Left lobe of liver (tissue), 2 donors: ENCODE results near the gene ETDC. TPM values are rescaled to one million over a fixed set of nuclear protein-coding genes. Genes with fewer than 3 reads are reported as not detected.
A peak's percentile ranks its signal among the peaks of the same experiment; 100 is the strongest.
"Not testable (repeated sequence)": the region's sequence is repeated elsewhere in the genome, so short reads cannot be mapped to it uniquely, and the experiment has no call there.

Experiments
- ATAC-seq: fragments of 200-7000 bp; cut with Tn5 transposase; one replicate; pipeline ENCODE4 v1.9.1; 2020; ENCODE audit warnings: mild to moderate bottlenecking, moderate library complexity
- DNase-seq: peaks from one replicate; pipeline ENCODE4 v3.0.0-alpha.2; 2020; ENCODE audit warnings: low spot score
- total RNA-seq: library from RNA; stranded (reverse); gene quantifications from one replicate; pipeline ENCODE4 v1.2.1, GENCODE V29; 2021
- donor health status: DM: no; HTN: no; CAD: no; lungs with moderate emphysema.
- donor health status: DM: no; HTN: yes; CAD: no.

The ETDC gene
- total RNA-seq, result not detected

DNA sequence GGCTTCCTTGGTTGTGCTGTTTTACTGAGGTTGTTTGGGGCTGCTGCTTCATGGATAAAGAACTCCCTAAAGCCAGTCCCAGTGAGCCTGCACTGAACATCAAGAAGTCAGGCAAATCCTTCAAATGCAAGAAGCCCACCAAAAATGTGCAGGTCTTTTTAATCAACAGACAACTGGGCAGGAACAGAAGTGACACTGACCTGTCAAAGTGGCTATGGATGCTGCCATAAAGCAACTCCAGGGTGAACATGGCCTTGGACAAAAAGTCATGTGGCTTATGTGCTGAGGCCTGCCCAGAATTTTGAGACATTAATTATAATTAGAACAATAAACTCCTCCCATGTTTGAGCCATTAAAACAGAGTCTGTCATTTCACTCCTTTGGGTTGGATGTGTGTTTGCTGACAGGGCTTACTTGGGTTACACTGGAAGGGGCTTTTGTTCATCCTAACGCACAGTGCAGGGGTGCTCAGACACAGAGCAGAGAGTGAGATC lies at the start of gene ETDC:
Gene ETDC (plus strand): TSS at position 51 of the 494 bp plus-strand sequence. CDS start 0 bp downstream, at position 51.
- DNase-seq, result no peak
- no peak for ATAC-seq

GRCh38 chrX:135260976-135261375 lies 48.3 kb upstream of the ETDC start:
- ATAC-seq, DNase-seq: not testable (repeated sequence)

GRCh38 chrX:135263376-135263775 lies 45.9 kb upstream of the ETDC start:
- not testable (repeated sequence) for DNase-seq, ATAC-seq

- no peak for DNase-seq
Measured at GRCh38 chrX:135264206-135264605, 45.1 kb upstream of the ETDC start.

DNA sequence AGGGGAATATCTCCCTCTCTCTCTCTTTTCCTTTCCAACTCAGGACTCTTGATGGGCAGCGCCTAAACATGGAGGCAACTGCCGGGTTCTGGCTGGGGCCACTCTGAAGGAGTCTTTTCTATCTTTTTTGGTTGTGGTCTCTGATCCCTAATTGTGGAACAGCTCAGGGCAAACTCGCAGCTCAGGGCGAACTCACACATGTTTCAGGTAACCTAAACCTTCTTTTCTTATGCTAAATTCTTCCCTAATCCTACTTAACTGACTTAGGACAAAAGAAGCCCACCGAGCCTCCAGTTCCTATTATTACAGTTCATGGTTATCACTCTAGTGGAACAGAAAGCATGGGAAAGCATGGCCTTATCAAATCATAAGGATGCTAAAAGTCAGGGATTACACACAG lies 36.1 kb upstream of the ETDC start:
- DNase-seq (no peak), ATAC-seq (no peak)

More at GRCh38 chrX:135264206-135264605, 45.1 kb upstream of the ETDC start:
- no peak for ATAC-seq

DNA sequence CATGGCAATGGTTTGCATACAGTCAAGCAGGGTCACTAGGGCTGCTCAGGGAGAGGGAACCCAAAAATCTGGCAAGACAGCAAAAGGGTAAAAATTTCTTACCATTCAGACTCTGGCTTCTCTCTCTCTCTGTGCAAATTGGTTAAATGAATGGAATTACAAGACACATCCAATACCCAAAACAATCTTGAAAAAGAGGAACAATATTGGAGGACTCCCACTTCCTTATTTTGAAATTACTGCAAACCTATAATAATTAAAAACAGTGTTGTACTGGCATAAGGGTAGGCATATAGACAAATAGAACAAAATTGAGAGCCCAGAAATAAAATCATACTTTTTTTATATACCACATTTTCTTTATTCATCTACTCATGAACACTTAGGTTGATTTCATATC lies 33.3 kb upstream of the ETDC start:
- no peak for ATAC-seq

DNA sequence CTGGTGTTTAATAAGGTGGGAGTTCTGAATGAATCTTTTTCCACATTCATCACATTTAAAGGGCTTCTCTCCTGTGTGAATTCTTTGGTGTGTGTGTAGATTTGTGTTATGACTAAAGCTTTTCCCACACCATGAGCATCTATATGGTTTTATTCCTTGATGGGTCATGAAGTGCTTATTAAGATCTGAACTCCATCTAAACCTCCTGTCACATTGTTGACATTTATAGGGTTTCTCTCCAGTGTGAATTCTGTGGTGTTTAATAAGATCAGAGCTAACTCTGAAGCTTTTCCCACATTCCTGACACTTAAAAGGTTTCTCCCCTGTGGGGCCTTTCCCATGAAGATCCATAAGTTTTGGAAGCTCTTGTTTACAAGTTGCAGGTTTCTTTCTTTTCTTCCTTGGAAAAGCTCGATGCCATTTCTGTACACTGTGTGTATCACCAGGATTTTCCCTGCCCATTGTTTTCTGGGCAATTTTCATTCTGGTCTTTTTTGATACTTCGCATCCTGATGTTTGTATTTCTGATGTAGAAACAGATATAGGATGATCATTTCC lies 21.9 kb upstream of the ETDC start:
- no peak for DNase-seq
- ATAC-seq, result no peak

More for the DNA sequence above, 33.3 kb upstream of the ETDC start:
- no peak for DNase-seq

DNA sequence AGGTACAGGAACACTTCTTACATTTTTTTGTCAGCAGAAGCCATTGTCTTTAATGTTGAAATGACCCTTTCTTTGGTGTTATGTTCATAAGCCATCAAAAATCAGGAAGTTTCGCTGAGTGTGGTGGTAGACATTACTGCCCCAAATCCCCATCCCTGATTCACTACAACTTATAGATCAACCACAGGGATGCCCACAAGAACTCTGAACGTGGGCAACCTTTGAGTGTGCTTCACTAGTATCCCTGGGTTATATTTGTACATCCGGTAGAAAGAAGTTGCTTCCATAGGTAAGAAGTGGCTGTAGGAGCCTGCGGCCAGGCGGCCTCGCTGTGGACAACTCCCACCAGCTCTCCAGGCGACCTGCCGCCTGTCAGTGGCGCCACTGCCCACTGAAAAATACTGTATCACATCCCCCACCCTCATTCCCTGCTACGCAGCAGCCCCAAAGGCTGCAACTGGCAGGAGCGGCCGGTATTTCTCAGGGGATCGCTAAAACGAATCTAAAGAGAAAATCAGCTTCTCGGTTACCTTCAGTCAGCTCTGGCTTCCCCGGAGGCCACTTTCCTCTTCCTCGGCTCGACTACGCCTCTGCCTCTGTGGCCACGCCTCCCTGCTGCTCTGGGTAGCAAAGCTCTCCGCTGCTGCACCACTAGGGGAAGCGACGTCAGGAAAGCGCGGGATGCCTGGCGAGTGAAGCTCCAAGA lies 13.9 kb upstream of the ETDC start:
- no peak for DNase-seq
- ATAC-seq, result no peak

DNA sequence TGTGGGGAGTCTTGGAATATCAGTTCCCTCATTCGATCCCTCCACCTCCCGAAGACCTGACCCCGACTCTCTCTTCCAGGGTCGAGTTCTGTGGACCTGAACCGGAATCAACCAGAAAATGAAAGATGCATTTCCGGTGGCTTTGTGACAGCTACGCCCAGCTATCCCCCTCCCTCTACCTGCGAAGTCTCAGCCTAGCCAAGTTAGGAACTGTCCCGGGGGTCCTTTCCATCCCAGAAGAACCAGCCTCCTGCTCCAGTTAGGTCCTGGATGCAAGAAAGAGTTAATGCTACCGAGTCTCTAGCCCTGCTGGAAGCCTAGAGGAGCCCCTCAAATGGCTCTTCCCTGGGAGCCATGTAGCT lies 13.4 kb upstream of the ETDC start:
- no peak for ATAC-seq

DNA sequence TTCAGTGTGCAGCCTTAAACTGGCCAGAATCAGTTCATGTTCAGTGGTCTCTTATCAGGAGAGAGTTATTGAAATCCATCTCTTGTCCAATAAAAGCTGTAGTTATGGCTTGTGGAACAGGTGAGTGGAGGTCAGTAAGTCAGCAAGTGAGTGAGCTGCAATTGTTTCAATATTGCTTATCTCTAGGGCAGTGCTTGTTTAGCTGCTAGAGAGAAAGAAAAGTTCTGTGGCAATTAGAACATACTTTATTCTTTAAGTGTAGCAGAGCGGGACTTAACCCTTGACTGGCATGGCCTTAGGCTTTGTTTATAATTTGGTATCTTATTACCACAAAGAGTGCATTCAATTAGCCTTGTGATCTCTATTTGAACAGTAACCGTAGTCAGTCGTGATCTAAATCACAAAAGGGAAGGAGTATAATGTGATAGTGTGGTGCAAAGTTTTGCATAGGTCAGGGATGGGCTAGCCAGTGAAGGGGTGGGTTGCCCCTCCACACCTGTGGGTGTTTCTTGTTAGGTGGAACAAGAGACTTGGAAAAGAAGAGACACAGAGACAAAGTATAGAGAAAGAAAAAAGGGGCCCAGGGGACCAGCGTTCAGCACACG lies 6.9 kb upstream of the ETDC start:
- DNase-seq, result no peak
- ATAC-seq, result no peak

More for the DNA sequence above, 13.4 kb upstream of the ETDC start:
- DNase-seq, result no peak

DNA sequence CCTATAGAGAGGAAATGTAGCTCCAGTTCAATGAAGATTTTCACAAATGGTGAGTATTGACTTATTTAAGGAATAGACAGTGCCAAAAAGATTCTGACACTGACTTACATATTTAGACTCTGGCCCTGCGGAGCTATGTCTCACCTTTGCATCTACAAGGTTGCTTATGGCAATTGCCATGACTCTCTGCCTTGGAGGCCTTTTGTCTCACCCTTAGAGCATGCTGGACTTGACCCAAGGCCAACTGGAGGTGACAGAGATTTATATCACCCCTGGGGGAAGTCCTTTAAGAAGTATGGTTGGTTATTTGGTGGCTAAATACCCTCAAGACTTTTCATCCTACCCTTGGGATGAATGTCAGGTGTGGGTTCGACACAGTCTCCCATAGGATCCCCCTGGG lies 4.5 kb upstream of the ETDC start:
- no peak for ATAC-seq
- no peak for DNase-seq

DNA sequence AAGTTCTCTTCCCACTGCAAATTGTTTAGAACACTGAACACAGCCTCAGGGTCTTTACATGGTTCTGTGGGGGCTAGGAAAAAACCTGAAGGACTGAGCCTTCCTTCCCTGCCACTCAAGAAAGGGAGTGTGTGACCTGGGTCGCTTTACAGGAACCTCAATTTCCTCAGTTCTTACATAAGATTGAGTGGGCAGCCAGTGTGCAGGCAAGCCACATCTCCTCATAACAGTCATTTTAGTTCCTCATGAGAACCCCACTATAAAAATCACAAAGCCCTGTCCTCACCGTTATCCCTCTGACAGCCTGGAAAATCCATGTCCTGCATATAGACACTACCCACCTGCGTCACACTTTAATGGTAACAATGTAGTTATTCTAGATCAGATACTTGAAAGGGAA lies 2.1 kb upstream of the ETDC start:
- DNase-seq (no peak), ATAC-seq (no peak)

DNA sequence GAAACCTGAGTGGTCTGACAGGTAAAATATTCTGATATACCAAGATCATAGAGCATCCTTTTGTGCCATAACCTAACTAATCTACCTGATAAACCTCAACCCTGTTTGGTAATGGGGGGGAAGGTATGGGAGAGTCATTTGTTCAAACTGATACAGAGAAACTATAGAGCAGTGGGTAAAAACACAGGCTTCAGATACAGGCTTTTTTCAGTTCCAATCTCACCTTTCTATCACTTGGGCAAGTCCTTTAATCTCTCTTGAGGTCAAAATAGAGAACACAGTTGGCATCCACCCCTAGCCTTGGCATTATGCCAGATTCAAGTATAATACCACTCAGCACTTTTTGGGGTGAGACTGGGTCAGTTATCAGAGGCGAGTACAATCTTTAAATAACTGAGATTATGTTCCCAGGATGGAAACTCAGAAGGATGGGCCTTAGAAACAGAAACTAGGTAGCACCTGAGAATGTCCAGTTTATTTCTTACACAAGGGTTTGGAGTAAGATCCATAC lies 880 bp upstream of the ETDC start:
- peak; percentile 53 for ATAC-seq
- no peak for DNase-seq

DNA sequence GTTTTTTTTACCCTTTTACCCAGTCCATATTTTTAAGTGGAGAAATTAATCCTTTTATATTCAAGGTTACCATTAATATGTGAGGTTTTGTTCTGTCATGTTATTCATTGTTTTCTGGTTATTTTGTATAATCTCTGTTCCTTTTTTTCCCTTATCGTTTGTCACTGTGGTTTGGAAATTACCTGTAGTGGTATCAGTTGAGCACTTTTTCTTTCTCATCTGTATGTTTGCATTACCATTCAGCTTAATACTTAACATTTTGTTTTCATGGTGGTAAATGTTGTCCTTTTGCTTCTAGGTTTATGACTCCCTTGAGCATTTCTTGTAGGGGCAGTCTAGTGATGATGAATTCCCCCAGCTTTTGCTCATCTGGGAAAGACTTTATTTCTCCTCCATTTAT lies 6.6 kb downstream of the ETDC start:
- no peak for ATAC-seq

DNA sequence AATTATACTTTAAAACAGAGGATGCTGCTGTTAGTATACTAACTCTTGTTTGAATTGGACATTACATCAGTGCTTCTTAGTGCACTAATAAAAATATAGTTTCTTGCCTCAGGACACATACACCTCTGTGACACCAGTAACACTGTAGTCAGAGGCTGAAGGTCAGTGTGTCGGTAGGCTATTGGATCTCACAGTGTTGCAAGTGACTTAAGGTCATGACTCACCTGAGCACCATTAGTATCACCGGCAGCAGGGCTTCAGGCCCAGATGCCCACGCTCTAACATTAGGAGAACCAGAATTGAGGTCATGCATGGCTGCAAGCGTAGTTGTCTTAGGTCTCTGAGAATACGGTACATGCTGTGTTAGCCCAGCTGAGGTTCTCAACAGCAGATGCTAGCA lies 15.2 kb downstream of the ETDC start:
- no peak for DNase-seq
- ATAC-seq, result peak; percentile 41

More for the DNA sequence above, 6.6 kb downstream of the ETDC start:
- no peak for DNase-seq

DNA sequence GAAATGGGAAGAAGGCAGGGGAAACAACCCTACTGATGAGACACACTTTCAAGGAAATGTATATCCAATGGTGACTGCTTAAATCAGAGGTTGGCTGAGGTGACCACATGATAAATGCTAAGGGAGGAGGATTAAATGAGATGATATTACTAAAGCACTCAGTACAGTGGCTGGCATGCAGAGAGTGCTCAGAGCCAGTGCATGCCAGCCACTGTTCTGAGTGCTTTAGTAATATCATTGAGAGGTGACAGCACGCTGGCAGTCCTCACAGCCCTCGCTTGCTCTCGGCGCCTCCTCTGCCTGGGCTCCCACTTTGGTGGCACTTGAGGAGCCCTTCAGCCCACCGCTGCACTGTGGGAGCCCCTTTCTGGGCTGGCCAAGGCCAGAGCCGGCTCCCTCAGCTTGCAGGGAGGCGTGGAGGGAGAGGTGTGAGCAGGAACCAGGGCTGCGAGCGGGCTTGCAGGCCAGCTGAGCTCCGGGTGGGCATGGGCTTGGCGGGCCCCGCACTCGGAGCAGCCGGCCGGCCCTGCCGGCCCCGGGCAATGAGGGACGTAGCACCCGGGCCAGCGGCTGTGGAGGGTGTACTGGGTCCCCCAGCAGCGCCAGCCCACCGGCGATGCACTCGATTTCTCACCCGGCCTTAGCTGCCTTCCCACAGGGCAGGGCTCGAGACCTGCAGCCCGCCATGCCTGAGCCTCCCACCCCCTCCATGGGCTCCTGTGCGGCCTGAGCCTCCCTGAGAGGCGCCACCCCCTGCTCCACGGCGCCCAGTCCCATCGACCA lies 15.9 kb downstream of the ETDC start:
- not testable (repeated sequence) for ATAC-seq, DNase-seq

DNA sequence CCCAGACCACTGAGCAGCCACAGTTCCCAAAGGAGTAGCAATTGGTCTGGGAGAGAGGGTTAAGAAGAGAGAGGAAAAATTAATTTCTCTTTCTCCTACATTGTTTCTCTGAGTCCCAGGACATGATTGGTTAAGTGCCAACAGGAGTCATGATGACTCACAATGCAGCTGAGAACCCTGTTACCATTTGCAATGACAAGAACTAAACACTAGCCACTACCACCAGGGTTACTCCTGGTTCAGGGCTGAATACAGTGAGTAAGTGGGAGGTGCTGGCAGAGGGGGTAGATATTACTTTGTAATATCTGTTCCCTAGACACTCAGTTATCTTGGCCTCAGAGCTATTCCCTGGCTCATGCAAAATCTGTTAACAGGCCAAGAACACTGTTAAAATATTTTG lies 18.0 kb downstream of the ETDC start:
- ATAC-seq (no peak), DNase-seq (no peak)

GRCh38 chrX:135328421-135329005 lies 19.2 kb downstream of the ETDC start:
- no peak for DNase-seq
- ATAC-seq, result no peak

- no peak for DNase-seq
Measured at GRCh38 chrX:135330706-135331105, 21.4 kb downstream of the ETDC start.

DNA sequence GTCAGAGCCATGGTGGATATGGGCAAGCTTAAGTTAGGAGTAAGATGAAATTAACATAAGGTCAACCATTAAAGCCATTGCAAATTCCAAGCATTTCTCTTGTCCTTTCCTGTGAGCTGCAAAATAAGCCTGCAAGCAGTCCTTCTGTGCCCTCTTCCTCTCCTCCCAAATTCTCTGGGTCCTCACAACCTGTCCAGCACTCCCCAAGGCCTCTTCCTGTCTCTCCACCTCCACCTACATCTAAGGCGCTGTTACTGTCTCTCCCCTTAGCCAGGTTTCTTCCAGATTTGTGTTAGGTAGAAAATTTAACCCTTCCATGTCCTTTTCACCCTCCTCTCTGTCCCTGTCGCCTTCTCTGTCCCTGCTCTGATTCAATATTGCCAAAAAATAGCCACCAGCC lies 22.2 kb downstream of the ETDC start:
- DNase-seq (no peak), ATAC-seq (no peak)

More at GRCh38 chrX:135330706-135331105, 21.4 kb downstream of the ETDC start:
- no peak for ATAC-seq

DNA sequence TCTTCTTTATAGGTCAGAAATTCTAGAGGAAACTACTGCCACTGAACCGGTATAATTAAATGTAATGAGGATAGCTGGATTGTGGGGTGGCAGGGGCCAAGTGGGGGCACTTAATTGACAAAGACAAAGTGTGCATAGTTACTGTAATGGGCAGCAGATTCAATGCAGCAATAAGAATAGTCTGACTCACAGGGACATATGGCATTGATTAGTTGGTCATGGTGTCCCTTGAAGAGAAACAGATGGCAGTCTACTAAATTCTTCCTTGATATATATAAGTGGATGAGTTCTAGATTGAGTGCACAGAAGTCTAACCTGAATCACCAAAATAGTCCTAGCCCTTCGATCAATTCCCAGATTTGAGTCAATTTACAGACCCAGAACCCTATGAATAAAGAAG lies 31.6 kb downstream of the ETDC start:
- no peak for ATAC-seq
- no peak for DNase-seq
